Activated CD4-positive, alpha-beta memory T cell treated with anti-CD3 and anti-CD28 coated beads for 36 hours (primary cell): ENCODE results near the gene CRYZL1. TPM values are rescaled to one million over a fixed set of nuclear protein-coding genes. Genes with fewer than 3 reads are reported as not detected.
A peak's percentile ranks its signal among the peaks of the same experiment; 100 is the strongest.
"Not testable (repeated sequence)": the region's sequence is repeated elsewhere in the genome, so short reads cannot be mapped to it uniquely, and the experiment has no call there.

Experiments used
- CTCF ChIA-PET: fragments of 350-600 bp; sonication (Branson Sonifier 250); formaldehyde crosslinking; loops from one replicate; lab custom pipeline; 2021; ENCODE audit warnings: antibody characterized with exemption, inconsistent platforms; lab: Charles Lee
- POLR2A ChIA-PET: fragments of 350-600 bp; sonication (Branson Sonifier 250); formaldehyde crosslinking; loops from one replicate; lab custom pipeline; 2021; ENCODE audit warnings: antibody characterized with exemption; lab: Charles Lee
- DNase-seq: peaks from one replicate; pipeline ENCODE4 v3.0.0-alpha.2; 2020
- H3K27ac Mint-ChIP-seq: one replicate; pipeline ENCODE4 v1.8.0; 2021; ENCODE audit warnings: mixed read lengths
- H3K27me3 Mint-ChIP-seq: one replicate; pipeline ENCODE4 v1.8.0; 2021; ENCODE audit warnings: mixed read lengths
- H3K36me3 Mint-ChIP-seq: one replicate; pipeline ENCODE4 v1.8.0; 2021; ENCODE audit warnings: mixed read lengths
- H3K4me1 Mint-ChIP-seq: one replicate; pipeline ENCODE4 v1.8.0; 2021; ENCODE audit warnings: low read depth, mixed read lengths
- H3K4me3 Mint-ChIP-seq: one replicate; pipeline ENCODE4 v1.8.0; 2021; ENCODE audit warnings: mild to moderate bottlenecking, mixed read lengths
- H3K9me3 Mint-ChIP-seq: one replicate; pipeline ENCODE4 v1.8.0; 2021; ENCODE audit warnings: mixed read lengths
- intact Hi-C: fragments of 100-400 bp; cut with micrococcal nuclease; formaldehyde crosslinking; loops from one replicate; pipeline ENCODE4 v1.15.1; 2023
- total RNA-seq, 2 experiments: library from RNA; stranded (reverse); gene quantifications; one replicate each; pipeline ENCODE4 v1.2.3, GENCODE V29; 2021

Gene CRYZL1
- total RNA-seq, 2 experiments from 2014 or later, result 32.8 to 34.9 TPM

GRCh38 chr21:33611006-33611744, 30.4 kb downstream of the CRYZL1 start:
- Mint-ChIP-seq H3K4me3 (no peak overlapping the region), H3K27me3 (no peaks in the 10 kb centered on the region), H3K9me3 (no peaks in the 10 kb centered on the region), H3K36me3 (peaks cover 4% of the 10 kb centered on the region), H3K27ac (no peak overlapping the region), H3K4me1 (no peaks in the 10 kb centered on the region)
- ChIA-PET POLR2A (no interaction called here), CTCF (interaction anchor here (0.7 kb wide), 1 partner anchor 26 kb away, joined by 3 read pairs; no protein-coding TSS in a partner anchor)
- intact Hi-C loops, result no loop called here
- no peak for DNase-seq

GRCh38 chr21:33608559-33608958, 33.0 kb downstream of the CRYZL1 start:
- ChIA-PET CTCF (interaction anchor here (0.6 kb wide), 1 partner anchor 185 kb away, joined by 3 read pairs; no protein-coding TSS in a partner anchor), POLR2A (no interaction called here)
- H3K27ac Mint-ChIP-seq, result no peak overlapping the region
- intact Hi-C loops, result loop anchor here (5.0 to 10.0 kb wide), 2 partner anchors 66 to 244 kb away; partner anchors contain the start of genes GART and SON
- H3K4me3 Mint-ChIP-seq, result no peak overlapping the region
- peaks cover 4% of the 10 kb centered on the region for H3K36me3 Mint-ChIP-seq
- H3K4me1 Mint-ChIP-seq, result no peaks in the 10 kb centered on the region
- no peak for DNase-seq
- H3K27me3 Mint-ChIP-seq, result no peaks in the 10 kb centered on the region
- no peaks in the 10 kb centered on the region for H3K9me3 Mint-ChIP-seq

DNA sequence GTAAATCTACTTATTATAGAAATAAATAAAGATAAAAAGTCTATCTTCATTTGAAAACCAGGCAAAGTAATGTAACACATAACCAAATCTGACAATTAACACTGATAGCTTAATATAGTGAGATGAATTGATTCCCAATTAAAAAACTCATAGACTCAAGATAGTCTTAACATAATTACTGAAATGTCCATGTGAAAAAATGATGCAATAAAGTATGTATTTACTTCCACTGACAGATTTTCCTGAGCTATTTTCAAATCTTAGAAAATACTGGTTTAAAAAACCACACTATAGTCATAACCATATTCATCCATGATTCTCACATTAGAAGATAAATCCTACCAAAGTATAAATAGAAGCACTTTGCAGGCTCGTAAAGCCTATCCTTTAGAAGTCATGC, 43.5 kb downstream of the CRYZL1 start:
- ChIA-PET CTCF (interaction anchor here (0.7 kb wide), 1 partner anchor 9 kb away, joined by 3 read pairs; the partner anchor contains the start of gene DONSON), POLR2A (no interaction called here)
- H3K4me3 Mint-ChIP-seq, result no peak overlapping the region
- no peaks in the 10 kb centered on the region for H3K27me3 Mint-ChIP-seq
- no peak overlapping the region for H3K27ac Mint-ChIP-seq
- no peaks in the 10 kb centered on the region for H3K9me3 Mint-ChIP-seq
- DNase-seq, result no peak
- H3K36me3 Mint-ChIP-seq, result peaks cover 25% of the 10 kb centered on the region
- intact Hi-C loops, result no loop called here
- no peaks in the 10 kb centered on the region for H3K4me1 Mint-ChIP-seq

GRCh38 chr21:33588485-33589335, 52.8 kb downstream of the CRYZL1 start, which contains the start of gene DONSON:
DONSON (minus strand) TSS chr21:33588684; CDS start chr21:33588641, 43 bp downstream.
- Mint-ChIP-seq H3K27ac (peak within 1 kb of the TSS; percentile 72), H3K9me3 (no peaks in the 10 kb centered on the region), H3K4me3 (peak within 1 kb of the TSS; percentile 92), H3K4me1 (peaks cover 21% of the 10 kb centered on the region), H3K36me3 (peaks cover 16% of the 10 kb centered on the region), H3K27me3 (no peaks in the 10 kb centered on the region)
- ChIA-PET CTCF (interaction anchor here (0.6 to 4.4 kb wide), 10 partner anchors 9 to 308 kb away, joined by 3 to 51 read pairs (median 3); partner anchors contain the start of gene TMEM50B), POLR2A (interaction anchor here (0.6 to 2.6 kb wide), 12 partner anchors 8 to 977 kb away, joined by 3 to 16 read pairs (median 4); partner anchors contain the start of genes CFAP298, GART, SON and TMEM50B)
- DNase-seq, result peak; percentile 90
- intact Hi-C loops, result loop anchor here (1.0 to 5.0 kb wide), 4 partner anchors 46 to 111 kb away; partner anchors contain the start of genes CRYZL1, DNAJC28, GART and TMEM50B

DNA sequence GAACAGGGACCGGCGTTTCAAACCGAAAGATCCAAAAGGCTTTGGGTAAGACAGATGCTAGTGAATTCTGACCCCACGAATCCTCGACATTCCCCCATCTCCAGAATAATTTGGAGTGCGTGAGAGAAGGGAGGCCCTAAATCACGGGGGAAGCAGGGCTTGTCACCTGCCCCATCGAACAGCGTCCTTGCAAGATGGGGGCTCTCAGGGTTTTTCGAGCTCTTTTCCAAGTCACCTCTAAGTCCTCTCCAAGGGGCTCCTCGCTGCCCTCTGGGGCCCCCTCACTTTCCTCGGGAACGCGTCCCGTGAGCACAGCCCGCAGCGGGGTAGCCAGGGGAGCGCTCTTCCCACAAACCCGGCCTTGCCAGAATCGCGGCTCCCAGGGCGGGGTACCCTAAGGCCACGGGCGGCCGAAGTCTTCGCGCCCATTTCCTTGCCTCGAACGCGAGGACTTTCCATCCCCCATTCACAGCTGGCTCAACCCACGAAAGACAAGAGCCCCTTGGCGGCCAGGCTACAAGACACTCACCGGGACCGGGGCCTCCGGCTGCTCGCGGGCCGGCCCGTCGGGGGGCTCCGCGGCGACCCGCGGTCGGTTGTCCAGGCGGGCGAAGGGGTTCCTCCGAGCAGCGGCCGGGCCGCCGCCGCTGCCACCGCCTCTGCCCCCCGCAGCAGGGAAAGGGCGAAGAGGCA, 53.6 kb downstream of the CRYZL1 start:
- Mint-ChIP-seq H3K27me3 (no peaks in the 10 kb centered on the region), H3K9me3 (no peaks in the 10 kb centered on the region), H3K4me3 (peak overlapping the region; percentile 86), H3K27ac (peak overlapping the region; percentile 56), H3K36me3 (peaks cover 13% of the 10 kb centered on the region), H3K4me1 (peaks cover 21% of the 10 kb centered on the region)
- DNase-seq, result peak; percentile 45
- CTCF ChIA-PET, result interaction anchor here (0.8 to 4.4 kb wide), 8 partner anchors 10 to 143 kb away, joined by 3 to 51 read pairs (median 3); partner anchors contain the start of gene TMEM50B
- POLR2A ChIA-PET, result interaction anchor here (1.0 to 2.6 kb wide), 9 partner anchors 7 to 108 kb away, joined by 3 to 16 read pairs (median 4); partner anchors contain the start of genes GART, SON and TMEM50B
- intact Hi-C loops, result loop anchor here (1.0 to 5.0 kb wide), 4 partner anchors 46 to 111 kb away; partner anchors contain the start of genes CRYZL1, DNAJC28, GART and TMEM50B

GRCh38 chr21:33586927-33587326, 54.6 kb downstream of the CRYZL1 start:
- Mint-ChIP-seq H3K4me1 (peaks cover 21% of the 10 kb centered on the region), H3K9me3 (no peaks in the 10 kb centered on the region), H3K27ac (no peak overlapping the region), H3K27me3 (no peaks in the 10 kb centered on the region), H3K36me3 (peaks cover 14% of the 10 kb centered on the region), H3K4me3 (peak overlapping the region; percentile 62)
- intact Hi-C loops, result loop anchor here (5.0 kb wide), 1 partner anchor 110 kb away; the partner anchor contains the start of gene TMEM50B
- ChIA-PET POLR2A (no interaction called here), CTCF (interaction anchor here (1.0 kb wide), 1 partner anchor 19 kb away, joined by 6 read pairs; no protein-coding TSS in a partner anchor)
- DNase-seq, result no peak

DNA sequence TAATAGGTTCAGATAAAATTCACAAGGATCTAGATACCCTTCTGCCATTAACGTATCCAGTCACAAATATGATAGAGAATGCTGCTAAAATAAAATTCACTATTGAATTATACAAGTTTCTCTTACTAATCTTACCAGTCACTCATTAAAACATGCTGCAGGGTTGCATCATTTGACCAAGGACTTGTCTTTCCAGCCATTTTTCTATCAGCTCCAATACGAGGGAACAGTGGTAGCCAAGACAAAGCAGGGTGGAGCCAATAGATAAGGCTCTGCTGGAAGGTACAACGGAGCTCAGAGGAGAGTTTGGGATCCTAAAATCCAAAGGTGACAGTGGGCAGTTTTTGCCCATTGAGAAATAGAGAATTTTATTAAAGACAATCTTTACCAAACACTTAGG, 57.1 kb downstream of the CRYZL1 start:
- no peak overlapping the region for H3K27ac Mint-ChIP-seq
- CTCF ChIA-PET, result interaction anchor here (1.0 to 1.8 kb wide), 3 partner anchors 21 to 27 kb away, joined by 3 to 12 read pairs (median 3); no protein-coding TSS in a partner anchor
- H3K9me3 Mint-ChIP-seq, result no peaks in the 10 kb centered on the region
- intact Hi-C loops, result no loop called here
- peaks cover 21% of the 10 kb centered on the region for H3K36me3 Mint-ChIP-seq
- peaks cover 22% of the 10 kb centered on the region for H3K4me1 Mint-ChIP-seq
- no peak for DNase-seq
- H3K4me3 Mint-ChIP-seq, result no peak overlapping the region
- POLR2A ChIA-PET, result no interaction called here
- no peaks in the 10 kb centered on the region for H3K27me3 Mint-ChIP-seq

DNA sequence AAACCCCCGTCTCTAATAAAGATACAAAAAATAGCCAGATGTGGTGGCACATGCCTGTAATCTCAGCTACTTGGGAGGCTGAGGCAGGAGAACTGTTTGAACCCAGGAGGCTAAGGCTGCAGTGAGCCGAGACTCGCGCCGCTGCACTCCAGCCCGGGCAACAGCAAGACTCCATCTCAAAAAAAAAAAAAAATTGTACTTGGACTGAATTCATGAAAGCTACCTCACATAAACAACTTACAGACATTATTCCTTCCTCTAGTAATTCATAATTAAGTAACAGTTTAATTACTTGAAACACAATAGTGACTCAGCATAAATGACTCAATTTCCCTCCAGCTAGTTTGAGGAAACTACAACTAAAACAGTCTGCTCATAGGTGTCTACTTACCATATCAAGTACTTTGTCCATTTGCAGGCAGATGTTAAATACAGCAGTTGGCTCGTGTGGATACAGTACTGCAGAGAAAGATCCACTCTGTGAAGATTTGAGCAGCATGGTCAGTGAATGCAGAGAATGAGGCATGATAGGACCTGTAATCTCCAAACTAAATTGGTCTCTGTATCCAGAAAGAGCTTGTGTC, 62.5 kb downstream of the CRYZL1 start:
- Mint-ChIP-seq H3K4me1 (peaks cover 11% of the 10 kb centered on the region), H3K36me3 (peaks cover 29% of the 10 kb centered on the region), H3K4me3 (no peak overlapping the region), H3K27me3 (no peaks in the 10 kb centered on the region), H3K27ac (peak overlapping the region; percentile 84), H3K9me3 (no peaks in the 10 kb centered on the region)
- intact Hi-C loops, result no loop called here
- CTCF ChIA-PET, result interaction anchor here (0.7 to 1.7 kb wide), 2 partner anchors 27 to 120 kb away, joined by 3 to 7 read pairs; no protein-coding TSS in a partner anchor
- DNase-seq, result no peak
- POLR2A ChIA-PET, result interaction anchor here (0.6 to 0.8 kb wide), 3 partner anchors 9 to 35 kb away, joined by 3 to 4 read pairs (median 4); partner anchors contain the start of genes DONSON and SON

DNA sequence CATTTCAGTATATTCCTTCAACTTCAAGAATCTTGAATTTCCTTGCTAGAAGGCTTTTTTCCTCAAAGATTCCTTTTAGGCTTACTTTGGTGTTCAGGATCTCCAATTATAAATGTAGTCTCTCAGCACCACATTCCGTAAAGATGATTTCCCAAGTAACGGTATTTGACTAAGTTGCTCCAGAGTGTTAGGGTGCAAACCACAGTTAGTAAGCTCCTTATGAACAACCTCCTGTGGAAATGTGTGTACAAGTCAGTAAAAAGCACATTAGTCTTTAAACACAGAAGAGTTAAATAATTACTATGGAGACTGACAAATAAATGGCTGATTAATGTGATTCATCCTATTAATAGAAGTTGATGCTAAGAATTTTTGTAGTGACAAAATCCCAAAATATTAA, 63.3 kb downstream of the CRYZL1 start:
- intact Hi-C loops, result no loop called here
- no peak overlapping the region for H3K4me3 Mint-ChIP-seq
- no peaks in the 10 kb centered on the region for H3K9me3 Mint-ChIP-seq
- POLR2A ChIA-PET, result no interaction called here
- H3K27ac Mint-ChIP-seq, result no peak overlapping the region
- CTCF ChIA-PET, result interaction anchor here (0.7 to 1.7 kb wide), 2 partner anchors 28 to 119 kb away, joined by 3 to 7 read pairs; no protein-coding TSS in a partner anchor
- no peaks in the 10 kb centered on the region for H3K27me3 Mint-ChIP-seq
- DNase-seq, result no peak
- H3K4me1 Mint-ChIP-seq, result peaks cover 11% of the 10 kb centered on the region
- peaks cover 34% of the 10 kb centered on the region for H3K36me3 Mint-ChIP-seq

DNA sequence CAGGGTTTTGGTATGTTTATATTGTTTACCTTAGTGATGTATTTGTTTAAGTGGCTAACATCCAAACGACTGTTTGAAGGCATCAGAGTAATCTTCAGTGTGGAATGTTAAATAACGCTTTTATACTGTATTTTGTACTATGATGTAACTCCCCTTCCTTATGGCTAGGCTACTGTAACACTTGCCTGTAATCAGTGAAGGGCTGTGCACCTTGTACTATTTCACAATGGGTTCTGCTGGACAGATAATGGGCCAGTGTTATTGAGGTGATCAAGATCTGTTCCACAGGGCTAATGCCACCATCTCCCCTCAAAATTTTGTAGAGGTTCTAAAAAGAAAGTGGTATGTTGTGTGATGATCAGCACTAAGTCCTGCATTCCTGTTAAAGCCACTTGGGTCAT, 64.8 kb downstream of the CRYZL1 start:
- H3K4me3 Mint-ChIP-seq, DNase-seq, intact Hi-C loops, H3K27ac Mint-ChIP-seq, POLR2A ChIA-PET, H3K9me3 Mint-ChIP-seq, H3K27me3 Mint-ChIP-seq: not testable (repeated sequence)
- Mint-ChIP-seq H3K36me3 (peaks cover 38% of the 10 kb centered on the region), H3K4me1 (peaks cover 14% of the 10 kb centered on the region)
- CTCF ChIA-PET, result interaction anchor here (1.2 kb wide), 1 partner anchor 29 kb away, joined by 3 read pairs; no protein-coding TSS in a partner anchor
